IPS DF 19.7 (cell line): ENCODE measurements around the gene STXBP6.

ENCODE experiments used
- DNase-seq: peaks from one replicate; pipeline ENCODE4 v3.0.0-alpha.2; 2013; ENCODE audit warnings: low read depth, low spot score

STXBP6 gene

DNA sequence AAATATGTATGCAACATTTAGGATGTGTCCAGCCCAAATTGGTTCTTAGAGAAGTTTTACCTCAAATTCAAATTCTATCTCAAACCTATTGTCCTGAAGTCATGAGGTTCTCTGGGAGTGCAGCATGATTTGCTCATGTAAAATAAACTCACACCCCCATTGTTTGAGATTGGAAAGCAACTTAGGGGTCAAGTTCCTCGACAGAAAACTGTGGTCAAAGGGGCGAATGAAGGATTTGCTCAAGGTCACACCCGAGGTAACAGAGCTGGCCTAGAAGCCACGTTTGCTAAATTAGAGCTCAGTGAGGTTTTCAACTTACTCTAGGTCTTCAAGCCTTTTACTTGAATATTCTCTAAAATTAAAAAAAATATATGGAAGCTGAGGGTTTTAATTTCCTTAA, 218.3 kb downstream of the STXBP6 start:
- no peak for DNase-seq

DNA sequence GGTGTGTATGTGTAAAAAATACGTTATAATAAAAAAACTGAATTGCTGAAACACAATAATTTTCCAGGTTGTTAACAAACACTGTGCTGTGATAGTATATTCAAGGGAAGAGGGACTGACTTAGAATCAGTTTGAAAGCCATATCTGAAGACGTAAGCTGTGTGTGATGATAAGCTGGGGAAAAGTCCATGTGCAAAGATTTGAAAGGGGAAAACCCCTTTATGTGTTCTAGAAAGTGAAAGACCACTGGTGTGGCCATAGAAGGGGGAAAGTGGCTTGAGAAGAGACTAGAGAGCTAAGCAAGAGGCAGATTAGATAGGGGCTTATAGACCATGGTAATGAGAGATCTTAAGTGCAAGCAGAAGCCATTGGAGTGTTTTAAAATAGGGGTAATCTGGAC, 220.1 kb downstream of the STXBP6 start:
- DNase-seq: no peak

DNA sequence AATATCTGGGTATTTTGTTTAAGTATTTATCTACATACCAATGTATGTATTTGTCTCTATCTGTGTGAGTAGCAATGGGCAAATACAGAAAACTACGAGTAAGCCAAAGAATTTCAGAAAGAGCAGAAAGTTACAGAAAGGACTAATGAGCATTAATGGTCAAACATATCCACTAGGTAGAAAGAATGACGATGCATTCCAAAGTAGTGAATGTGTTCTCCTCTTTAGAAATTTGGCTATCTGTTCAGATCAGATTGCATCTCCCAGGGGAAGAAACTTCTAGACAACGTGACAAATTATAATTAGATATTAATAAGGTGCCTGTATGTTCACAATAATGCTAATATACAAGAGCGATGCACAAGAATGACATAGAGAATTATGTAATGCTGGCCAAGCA, 221.5 kb downstream of the STXBP6 start:
- DNase-seq: no peak

DNA sequence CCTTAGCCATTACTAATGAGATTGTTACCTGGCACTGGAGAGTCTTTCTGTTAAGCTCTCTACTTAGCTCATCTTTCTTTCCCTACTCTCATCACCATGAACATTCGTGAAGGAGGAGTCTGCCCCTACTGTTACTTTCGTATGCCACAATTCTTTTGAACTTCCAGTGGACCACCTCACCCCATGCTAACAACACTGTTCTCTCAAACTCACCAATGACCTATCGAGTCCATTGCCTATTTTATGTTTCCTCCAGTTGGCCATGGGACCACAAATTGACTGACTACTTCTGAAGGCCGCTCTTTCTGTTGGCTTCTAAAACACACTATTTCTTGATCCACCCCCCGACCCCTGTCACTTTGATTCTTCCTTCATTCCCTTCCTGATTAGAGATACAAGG, 223.6 kb downstream of the STXBP6 start:
- no peak for DNase-seq

- DNase-seq: no peak
These were observed 229.3 kb downstream of the STXBP6 start for GRCh38 chr14:24820616-24821015.

- DNase-seq: no peak
These were observed 231.1 kb downstream of the STXBP6 start for GRCh38 chr14:24818823-24819341.

GRCh38 chr14:24818058-24818822, 231.7 kb downstream of the STXBP6 start:
- DNase-seq: no peak

GRCh38 chr14:24817212-24818057, 232.5 kb downstream of the STXBP6 start:
- DNase-seq: no peak

DNA sequence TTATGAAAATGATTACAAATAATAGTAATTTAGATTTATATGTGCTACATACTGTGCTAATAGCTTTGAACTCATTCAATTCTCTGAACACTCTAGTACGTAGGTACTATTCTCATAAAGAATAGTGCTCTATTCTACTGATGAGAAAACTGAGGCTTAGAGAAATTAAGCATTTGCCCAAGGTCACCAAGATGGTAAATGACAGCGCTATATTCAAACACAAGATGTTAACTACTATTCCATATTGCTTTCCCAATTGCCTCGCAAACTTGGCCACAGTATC, 233.1 kb downstream of the STXBP6 start:
- no peak for DNase-seq

DNA sequence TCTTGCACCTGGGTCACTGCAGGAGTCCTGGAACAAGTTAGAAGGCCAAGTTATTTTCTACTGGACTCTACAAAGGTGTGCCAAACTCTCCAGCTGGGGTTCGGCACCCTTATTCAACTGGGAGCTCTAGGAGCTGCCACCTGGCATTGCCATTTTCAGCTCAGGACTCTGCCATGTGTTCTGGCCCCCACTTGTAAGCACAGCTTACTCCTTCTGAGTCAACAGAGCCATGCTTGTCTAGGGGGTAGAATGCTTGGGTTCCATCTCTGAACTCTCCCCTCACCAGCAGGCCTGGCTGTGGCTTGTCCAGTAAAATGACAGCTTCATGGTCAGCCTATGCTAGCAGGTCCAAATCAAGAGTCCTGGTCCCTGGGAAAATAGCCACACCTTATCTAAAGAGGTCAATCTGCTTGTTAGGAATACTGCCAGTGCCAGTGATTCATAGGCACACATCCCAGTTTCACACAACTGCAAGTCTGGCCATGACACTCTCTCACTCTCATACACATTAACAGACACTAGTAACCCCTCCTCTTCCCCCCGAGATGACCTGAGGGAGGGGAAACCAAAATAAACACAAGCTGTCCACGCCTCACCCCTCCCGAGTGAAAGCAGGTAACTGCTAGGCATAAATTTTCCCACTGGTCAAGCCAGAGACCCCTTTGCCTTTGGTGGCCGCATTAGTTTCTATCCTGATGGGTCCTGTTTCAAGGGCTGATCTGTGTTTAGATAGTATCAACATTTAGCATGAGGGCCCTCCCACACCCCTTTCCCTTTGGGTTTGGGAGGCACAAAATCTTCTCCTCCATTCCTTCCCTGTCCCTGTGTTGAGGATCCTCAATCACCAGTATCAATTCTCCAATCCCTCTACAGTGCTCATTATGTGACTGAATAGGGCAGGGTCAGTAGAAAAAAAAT, 233.7 kb downstream of the STXBP6 start:
- no peak for DNase-seq

DNA sequence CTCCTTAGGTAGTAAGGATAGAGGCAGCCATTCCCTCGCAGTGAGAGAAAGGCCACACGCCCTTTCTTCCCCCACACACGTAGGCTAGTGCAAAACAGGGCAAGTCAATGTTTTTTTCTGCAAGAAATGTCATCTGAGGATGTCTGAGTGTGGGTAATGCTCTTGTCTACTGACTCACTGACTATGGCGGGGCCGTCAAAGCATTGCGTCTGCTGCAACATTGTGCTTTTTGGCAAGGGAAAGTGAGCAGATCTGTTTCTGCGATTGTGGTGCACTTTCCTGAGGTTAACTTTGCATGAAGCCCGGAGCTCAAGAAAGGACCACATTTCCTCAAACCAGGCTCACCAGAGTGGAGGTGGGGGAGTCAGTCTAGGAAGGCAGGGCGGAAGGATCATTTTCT, 234.4 kb downstream of the STXBP6 start:
- no peak for DNase-seq

GRCh38 chr14:24814944-24815343, 235.0 kb downstream of the STXBP6 start:
- DNase-seq: no peak

DNA sequence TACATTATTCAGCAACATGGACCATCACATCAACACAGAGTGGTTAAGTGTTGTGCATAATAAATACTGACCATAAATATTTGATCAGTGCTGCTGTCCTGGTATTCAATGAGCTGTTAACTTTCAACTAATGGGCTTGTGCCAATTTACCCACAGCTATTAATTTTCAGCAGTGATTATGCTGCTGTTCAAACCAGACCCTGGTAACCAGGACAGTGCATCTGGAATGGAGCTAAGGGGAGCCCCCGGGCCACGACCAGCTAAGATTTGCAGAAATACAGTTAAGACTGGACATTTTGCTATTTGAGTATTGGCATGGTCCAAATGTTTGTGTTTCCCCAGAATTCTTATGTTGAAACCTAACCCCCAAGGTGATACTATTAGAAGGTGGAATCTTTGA, 235.6 kb downstream of the STXBP6 start:
- no peak for DNase-seq

DNA sequence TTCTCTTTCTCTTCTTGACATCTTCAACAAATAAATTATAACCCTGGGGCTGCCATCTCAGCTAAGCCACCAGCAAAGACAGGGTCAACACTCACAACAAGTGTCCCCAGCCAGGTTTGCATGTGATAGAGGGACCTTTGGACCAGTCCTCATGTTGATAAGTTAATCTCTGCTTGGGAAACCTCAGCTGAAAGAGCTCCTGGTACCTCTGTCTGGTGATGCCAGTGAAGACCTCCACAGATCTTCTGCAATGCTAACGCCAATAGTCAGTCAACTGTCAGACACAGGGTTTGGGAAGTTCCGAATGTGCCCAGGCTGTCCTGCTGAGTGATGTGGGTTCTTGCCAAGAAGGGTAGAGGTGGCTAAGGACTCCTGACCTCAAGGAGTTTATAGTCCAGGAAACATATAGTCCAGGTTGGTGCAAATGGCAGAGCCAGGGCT, 236.1 kb downstream of the STXBP6 start:
- no peak for DNase-seq

DNA sequence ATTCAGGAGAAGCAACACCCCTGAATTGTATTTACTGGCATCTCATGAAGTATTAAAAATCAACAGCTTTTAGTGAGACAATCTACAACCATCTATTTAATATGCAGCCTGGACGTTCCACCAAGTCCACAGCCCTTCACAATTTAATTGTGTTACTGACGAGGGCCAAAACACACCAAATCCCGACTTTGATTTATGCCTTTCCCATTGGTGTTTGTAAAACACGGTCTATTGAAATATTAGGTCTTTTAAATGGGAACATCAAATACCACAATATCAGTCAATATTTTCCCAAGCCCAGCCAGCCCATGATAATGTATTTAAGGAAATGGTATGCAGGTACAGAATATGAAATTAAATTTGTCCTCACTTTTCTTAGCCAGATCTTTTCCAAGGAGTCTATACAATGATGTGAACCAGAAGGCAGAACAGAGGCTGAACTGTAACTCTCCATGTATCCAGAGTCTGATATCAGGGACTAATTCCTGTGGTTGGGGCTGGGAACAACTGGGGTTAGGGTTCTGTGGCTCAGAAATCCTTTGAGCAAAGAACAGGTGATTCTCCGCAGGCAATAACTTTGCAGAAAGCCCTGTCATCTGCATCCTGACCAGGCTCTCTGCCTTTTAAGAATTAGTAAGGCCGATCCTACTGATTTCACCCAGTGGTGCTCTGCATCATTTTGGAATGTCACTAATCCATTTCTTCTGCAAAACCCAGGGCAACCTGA, 236.7 kb downstream of the STXBP6 start:
- no peak for DNase-seq

DNA sequence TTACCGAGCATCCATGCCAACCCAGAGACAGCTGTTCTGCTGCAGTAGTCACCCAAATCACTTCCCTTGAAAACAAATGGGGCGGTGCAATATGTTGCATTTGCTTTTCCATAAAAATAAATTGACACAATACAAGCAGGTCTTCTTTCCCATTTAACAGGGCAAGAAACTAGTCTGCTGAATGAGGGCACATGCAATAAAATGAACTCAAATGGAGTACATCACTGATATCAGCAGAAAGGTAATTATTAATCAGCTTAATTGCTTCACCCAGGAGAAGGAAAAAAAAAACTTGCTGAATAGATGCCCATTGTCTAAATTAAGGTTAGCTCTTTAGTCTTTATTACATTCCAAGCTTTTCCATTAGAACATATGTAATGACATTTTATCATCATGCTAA, 240.8 kb downstream of the STXBP6 start:
- DNase-seq: no peak

GRCh38 chr14:24808412-24808811, 241.5 kb downstream of the STXBP6 start:
- DNase-seq: no peak

DNA sequence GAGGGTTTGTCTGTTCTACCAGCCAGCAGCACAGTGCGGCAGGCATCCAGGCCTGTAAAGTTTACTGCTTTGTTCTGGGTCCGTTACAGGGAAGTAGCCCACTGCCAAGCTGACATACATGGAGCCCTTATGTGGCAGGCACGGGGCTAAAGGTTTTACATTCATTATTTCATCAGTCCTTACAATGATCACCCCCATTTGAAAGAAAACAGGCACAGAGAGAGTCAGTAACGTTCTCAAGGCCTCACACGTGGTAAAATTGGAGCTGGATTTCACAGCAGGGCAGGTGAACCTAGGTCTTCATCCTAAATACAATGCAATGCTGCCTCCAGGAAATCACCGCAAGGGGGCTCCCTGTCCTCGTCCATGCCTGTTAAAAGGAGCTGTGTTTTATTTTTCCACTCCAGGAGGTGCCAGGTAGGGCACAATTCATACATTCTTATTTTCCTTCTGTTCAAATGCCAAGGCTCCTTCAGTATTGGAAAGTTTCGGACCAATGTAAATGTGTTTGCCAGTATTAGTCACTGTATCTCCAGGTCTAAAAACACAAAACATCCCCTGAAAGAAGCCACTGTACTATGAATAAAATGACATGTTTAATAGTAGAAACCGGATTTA, 243.8 kb downstream of the STXBP6 start:
- DNase-seq: peak; percentile 33

DNA sequence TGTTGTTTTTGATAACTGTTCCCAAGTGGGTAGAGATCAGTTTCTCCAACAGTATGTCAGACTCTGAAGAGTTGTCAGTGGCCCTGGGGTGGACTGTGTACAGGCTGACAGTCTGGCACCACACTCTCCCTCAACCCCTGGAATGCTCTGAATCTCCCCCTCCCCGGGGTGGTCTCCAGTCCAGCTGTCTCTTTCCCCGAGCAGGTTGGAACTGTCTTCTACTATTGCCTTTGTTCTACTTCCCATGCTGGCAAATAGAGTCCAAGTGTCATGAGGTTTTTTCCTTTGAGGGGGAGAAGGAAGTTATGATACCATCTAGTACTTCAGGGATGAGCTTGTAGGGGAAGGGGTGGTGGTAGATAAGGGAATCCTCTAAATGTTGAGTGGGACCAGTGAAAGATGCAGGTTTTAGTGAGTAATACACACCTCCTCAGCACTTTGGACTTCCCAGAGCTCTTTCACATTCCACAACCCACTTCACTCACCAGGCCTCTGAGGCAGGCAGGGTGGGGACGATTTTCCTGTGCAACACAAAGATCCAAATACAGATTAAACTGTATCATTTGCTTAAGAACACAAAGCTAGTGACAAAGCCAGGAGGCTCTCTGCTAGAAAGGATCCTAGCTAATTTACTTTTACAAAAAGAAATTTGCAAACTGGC, 245.3 kb downstream of the STXBP6 start:
- DNase-seq: no peak

- DNase-seq: no peak
These were observed 245.9 kb downstream of the STXBP6 start for GRCh38 chr14:24803933-24804494.
